ENCODE data around the gene GALNS.

DNA sequence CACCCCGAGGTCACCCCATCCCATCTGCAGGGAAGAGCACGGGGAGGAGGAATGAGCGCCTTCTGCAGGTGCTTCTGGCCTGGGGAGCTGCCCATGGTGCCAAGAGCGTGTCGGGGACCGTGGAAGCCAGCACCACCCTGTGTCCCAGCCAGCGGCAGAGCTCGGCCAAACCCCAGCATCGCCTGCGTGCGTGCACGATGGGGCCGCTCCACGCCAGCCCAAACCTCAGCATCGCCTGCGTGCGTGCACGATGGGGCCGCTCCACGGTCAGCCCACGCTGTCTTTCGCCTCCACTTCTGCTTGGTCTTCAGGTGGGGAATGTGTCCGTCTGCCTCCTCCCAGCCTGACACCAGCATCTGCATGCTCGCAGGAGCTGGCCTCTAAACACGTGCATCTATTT, 13.9 kb downstream of the GALNS start:
- TF ChIP-seq POLR2AphosphoS5 (IDR thresholded peaks at IDR 0.05; ENCODE audit: low read depth, low read length) (no peak), POLR2A (IDR thresholded peaks at IDR 0.05; ENCODE audit: low read depth, low read length) (no peak), SPI1 (IDR thresholded peaks at IDR 0.05; ENCODE audit: low read depth, low read length) (no peak), TAF1 (IDR thresholded peaks at IDR 0.05; ENCODE audit: low read depth, low read length) (no peak)
